Suprapubic skin (tissue), 2 donors: ENCODE results near the gene MED15.

Source experiments
- EP300 ChIP-seq: sonication (generic); formaldehyde crosslinking; IDR thresholded peaks from one replicate; pipeline ENCODE4 v1.6.1; 2017; ENCODE audit warnings: antibody characterized with exemption
- POLR2A ChIP-seq, 2 donors: fragments of 450-650 bp; IDR thresholded peaks; one replicate each; pipeline ENCODE4 v1.6.1; 2017; ENCODE audit warnings: antibody characterized with exemption in 2 of 2, mild to moderate bottlenecking in 2 of 2, moderate library complexity in 2 of 2

DNA sequence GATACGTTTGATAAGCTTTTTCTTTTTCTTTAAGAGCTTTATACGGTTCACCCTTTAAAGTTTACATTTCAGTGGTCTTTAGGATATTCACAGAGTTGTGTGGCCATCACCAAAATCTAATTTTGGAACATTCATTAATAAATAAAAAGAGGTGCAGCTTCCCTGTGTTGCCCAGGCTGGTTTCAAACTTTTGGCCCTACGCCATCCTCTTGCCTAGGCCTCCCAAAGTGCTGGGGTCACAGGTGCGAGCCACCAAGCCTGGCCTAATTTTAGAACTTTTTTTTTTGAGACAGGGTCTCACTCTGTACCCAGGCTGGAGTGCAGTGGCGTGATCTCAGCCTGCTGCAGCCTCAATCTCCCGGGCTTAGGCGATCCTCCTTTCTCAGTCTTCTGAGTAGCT lies 30.6 kb downstream of the MED15 start:
- TF ChIP-seq POLR2A (IDR thresholded peaks at IDR 0.05), result no peak
- TF ChIP-seq EP300, result no peak
